PC-3 (cell line): ENCODE results near the gene CAMKK2. TPM values are rescaled to one million over a fixed set of nuclear protein-coding genes. Genes with fewer than 3 reads are reported as not detected.
A peak's percentile ranks its signal among the peaks of the same experiment; 100 is the strongest.

Source experiments
- ATAC-seq: fragments of 200-7000 bp; cut with Tn5 transposase; 2 replicates; pipeline ENCODE4 v1.9.1; 2020; ENCODE audit warnings: mild to moderate bottlenecking, moderate library complexity
- BruUV-seq: library from RNA; stranded (reverse); fragments of 400-500 nt; replicated peaks from 2 replicates; lab custom pipeline; 2021; lab: Mats Ljungman, UMichigan
- CTCF ChIA-PET: fragments of 300-600 bp; sonication (Branson Sonifier 250); formaldehyde crosslinking; loops from one replicate; lab custom pipeline; 2022; ENCODE audit warnings: antibody characterized with exemption; lab: Charles Lee
- POLR2A ChIA-PET: fragments of 300-600 bp; sonication (Branson Sonifier 250); formaldehyde crosslinking; loops from one replicate; lab custom pipeline; 2022; ENCODE audit warnings: antibody characterized with exemption; ENCODE audit not compliant: unreplicated experiment; lab: Charles Lee
- DNase-seq: peaks from one replicate; pipeline ENCODE4 v3.0.0-alpha.2; 2015
- H2AFZ ChIP-seq: fragments of 300-600 bp; sonication (generic); 2 replicates; pipeline ENCODE4 v1.6.0; 2016; ENCODE audit warnings: antibody characterized with exemption, low read length
- H3F3A ChIP-seq: fragments of 300-600 bp; sonication (generic); one replicate; pipeline ENCODE4 v1.6.0; 2017; ENCODE audit warnings: antibody characterized with exemption, low read length, control low read depth, mild to moderate bottlenecking; ENCODE audit not compliant: unreplicated experiment
- H3K27ac ChIP-seq: fragments of 300-600 bp; sonication (generic); 2 replicates; pipeline ENCODE4 v1.5.1; 2016; ENCODE audit warnings: mild to moderate bottlenecking, low read length
- H3K27me3 ChIP-seq: fragments of 300-600 bp; sonication (generic); 2 replicates; pipeline ENCODE4 v1.6.1; 2016; ENCODE audit warnings: low read length, mixed read lengths
- H3K36me3 ChIP-seq: fragments of 300-600 bp; sonication (generic); 2 replicates; pipeline ENCODE4 v1.6.1; 2016; ENCODE audit warnings: low read depth, mixed run types, low read length, mixed read lengths
- H3K4me1 ChIP-seq: fragments of 300-600 bp; sonication (generic); 2 replicates; pipeline ENCODE4 v1.5.1; 2016; ENCODE audit warnings: low read length; ENCODE audit not compliant: insufficient read depth
- H3K4me2 ChIP-seq: fragments of 300-600 bp; sonication (generic); 2 replicates; pipeline ENCODE4 v1.6.0; 2016; ENCODE audit warnings: low read length
- H3K4me3 ChIP-seq: fragments of 300-600 bp; sonication (generic); 2 replicates; pipeline ENCODE4 v1.5.1; 2016; ENCODE audit warnings: mild to moderate bottlenecking, low read length, mixed read lengths
- H3K79me2 ChIP-seq: fragments of 300-600 bp; sonication (generic); 2 replicates; pipeline ENCODE4 v1.6.1; 2017; ENCODE audit warnings: low read length, mixed read lengths
- H3K9ac ChIP-seq: fragments of 300-600 bp; sonication (generic); 2 replicates; pipeline ENCODE4 v1.6.0; 2016; ENCODE audit warnings: mild to moderate bottlenecking, low read length
- H3K9me2 ChIP-seq: fragments of 300-600 bp; sonication (generic); replicated peaks from 2 replicates; pipeline ENCODE4 v1.6.1; 2016; ENCODE audit warnings: mixed run types, low read length, mixed read lengths
- H3K9me3 ChIP-seq: fragments of 300-600 bp; sonication (generic); 2 replicates; pipeline ENCODE4 v1.6.1; 2016; ENCODE audit warnings: low read length, mixed read lengths
- H4K20me1 ChIP-seq: fragments of 300-600 bp; sonication (generic); 2 replicates; pipeline ENCODE4 v1.6.1; 2016; ENCODE audit warnings: low read length, mixed read lengths
- EZH2 ChIP-seq: fragments of 300-600 bp; sonication (generic); IDR thresholded peaks from one replicate; pipeline ENCODE4 v1.6.1; 2017; ENCODE audit warnings: antibody characterized with exemption, mild to moderate bottlenecking, low read length; ENCODE audit not compliant: unreplicated experiment
- EZH2phosphoT487 ChIP-seq: fragments of 300-600 bp; sonication (generic); IDR thresholded peaks from 2 replicates; pipeline ENCODE4 v1.6.1; 2018; ENCODE audit warnings: mild to moderate bottlenecking, antibody characterized with exemption, low read length, borderline replicate concordance
- intact Hi-C: fragments of 100-400 bp; cut with micrococcal nuclease; formaldehyde crosslinking; loops from 2 replicates; pipeline ENCODE4 v1.9.0; 2023
- total RNA-seq: library from RNA; depleted of rRNA; stranded (reverse); fragments of >200 nt; gene quantifications from 2 replicates; pipeline ENCODE4 v1.2.3, GENCODE V29; 2014
- TF ChIP-seq, protein P1 (sequence below): fragments of 300-600 bp; sonication (generic); conservative IDR thresholded peaks from 2 replicates; pipeline ENCODE4 v1.5.1; 2017; ENCODE audit warnings: antibody characterized with exemption, low read depth, mild to moderate bottlenecking, low read length

Gene CAMKK2
- total RNA-seq, 1 experiment from 2014 or later = 26.5 TPM

DNA sequence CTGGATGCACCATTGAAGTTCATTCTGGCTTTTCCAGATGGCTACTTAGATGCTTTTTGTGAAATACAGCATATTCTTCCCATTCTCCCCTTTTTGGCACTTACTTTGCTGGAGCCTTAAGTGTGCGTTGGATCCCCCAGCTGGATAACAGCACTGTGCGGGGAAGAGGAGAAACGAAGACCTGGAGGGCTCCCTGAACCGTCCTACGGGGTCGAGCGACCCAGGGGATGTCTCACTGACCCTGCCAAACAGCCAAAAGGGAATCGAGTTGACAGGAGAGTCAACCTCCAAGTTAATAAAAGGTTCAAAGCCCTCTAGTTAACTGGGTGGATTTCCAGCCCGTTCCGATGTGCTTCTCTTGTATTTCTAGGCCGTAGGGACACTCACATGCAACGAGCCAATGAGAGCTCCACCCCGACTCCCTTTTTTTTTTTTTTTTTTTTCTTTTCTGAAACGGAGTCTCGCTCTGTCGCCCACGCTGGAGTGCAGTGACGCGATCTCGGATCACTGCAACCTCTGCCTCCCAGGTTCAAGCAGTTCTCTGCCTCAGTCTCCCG is 1.0 kb upstream of the CAMKK2 start:
- POLR2A ChIA-PET = interaction anchor here (1.0 kb wide), 1 partner anchor 20 kb away, joined by 6 read pairs; no protein-coding TSS in a partner anchor
- CTCF ChIA-PET = interaction anchor here (0.6 kb wide), 1 partner anchor 255 kb away, joined by 4 read pairs; no protein-coding TSS in a partner anchor
- ATAC-seq = peak; percentile 12
- intact Hi-C loops = no loop called here
- Histone ChIP-seq H3F3A (no peaks in the 10 kb centered on the region), H4K20me1 (peaks cover 6% of the 10 kb centered on the region; the same call in 1 of the 2 replicates), H3K4me3 (peak overlapping the region; percentile 76), H3K9me3 (no peaks in the 10 kb centered on the region), H3K79me2 (peaks cover 37% of the 10 kb centered on the region), H3K36me3 (no peaks in the 10 kb centered on the region), H2AFZ (peak overlapping the region; percentile 88), H3K4me2 (peak overlapping the region; percentile 88), H3K9me2 (no peaks in the 10 kb centered on the region), H3K27ac (no peak overlapping the region; the same call in 1 of the 2 replicates), H3K4me1 (peaks cover 16% of the 10 kb centered on the region), H3K27me3 (no peaks in the 10 kb centered on the region), H3K9ac (peak overlapping the region; percentile 73)
- no TSS peak for BruUV-seq
- no peak for TF ChIP-seq EZH2
- TF ChIP-seq, protein P1, sequence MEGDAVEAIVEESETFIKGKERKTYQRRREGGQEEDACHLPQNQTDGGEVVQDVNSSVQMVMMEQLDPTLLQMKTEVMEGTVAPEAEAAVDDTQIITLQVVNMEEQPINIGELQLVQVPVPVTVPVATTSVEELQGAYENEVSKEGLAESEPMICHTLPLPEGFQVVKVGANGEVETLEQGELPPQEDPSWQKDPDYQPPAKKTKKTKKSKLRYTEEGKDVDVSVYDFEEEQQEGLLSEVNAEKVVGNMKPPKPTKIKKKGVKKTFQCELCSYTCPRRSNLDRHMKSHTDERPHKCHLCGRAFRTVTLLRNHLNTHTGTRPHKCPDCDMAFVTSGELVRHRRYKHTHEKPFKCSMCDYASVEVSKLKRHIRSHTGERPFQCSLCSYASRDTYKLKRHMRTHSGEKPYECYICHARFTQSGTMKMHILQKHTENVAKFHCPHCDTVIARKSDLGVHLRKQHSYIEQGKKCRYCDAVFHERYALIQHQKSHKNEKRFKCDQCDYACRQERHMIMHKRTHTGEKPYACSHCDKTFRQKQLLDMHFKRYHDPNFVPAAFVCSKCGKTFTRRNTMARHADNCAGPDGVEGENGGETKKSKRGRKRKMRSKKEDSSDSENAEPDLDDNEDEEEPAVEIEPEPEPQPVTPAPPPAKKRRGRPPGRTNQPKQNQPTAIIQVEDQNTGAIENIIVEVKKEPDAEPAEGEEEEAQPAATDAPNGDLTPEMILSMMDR = no peak
- TF ChIP-seq EZH2phosphoT487 = no peak
- DNase-seq = peak; percentile 30

DNA sequence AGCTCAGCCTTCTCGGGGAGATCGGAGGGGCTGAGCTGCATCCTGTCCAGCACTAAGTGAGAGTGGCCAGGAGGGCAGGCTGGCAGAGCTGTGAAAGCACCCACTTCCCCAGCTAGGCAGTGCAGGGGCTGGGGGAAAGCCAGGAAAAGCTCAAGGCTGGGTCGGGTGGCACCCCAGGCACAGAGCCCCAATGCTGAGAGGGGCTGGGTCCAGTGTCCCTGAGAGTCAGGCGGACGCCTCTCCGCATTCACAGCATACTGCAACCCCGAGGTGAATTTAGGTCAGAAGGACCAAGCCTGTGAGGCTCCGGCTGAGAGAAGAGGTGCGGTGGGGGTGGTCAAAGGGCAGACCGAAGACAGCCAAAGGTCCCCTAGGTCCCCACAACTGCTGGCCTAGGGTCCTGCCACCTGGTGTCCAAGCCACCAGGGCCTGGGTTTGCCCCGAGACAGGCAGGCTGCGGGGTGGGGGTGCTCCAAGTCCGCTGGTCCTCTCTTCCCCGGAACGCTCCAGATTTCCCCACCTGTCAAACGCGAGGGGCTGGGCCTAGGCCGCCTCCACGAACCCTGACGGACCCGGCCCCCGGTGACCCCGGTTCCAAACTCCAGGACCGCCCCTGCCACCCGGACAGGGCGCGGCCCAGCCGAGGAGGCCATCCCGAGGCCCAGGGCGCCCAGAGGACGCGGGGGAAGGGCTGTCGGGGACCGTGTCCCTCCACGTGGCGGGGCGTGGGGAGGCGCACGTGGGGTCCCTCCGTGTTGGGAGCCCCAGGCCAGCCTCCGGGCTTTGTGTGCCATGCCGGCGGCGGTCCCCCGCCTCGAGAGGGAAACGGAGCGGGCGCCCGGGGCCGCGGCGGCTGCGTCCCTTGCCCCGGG is 527 bp downstream of the CAMKK2 start:
- CTCF ChIA-PET = interaction anchor here (0.6 to 1.2 kb wide), 3 partner anchors 19 to 118 kb away, joined by 3 to 8 read pairs (median 8); no protein-coding TSS in a partner anchor
- H3K79me2 ChIP-seq = peaks cover 40% of the 10 kb centered on the region
- H3K4me2 ChIP-seq = peak overlapping the region; percentile 92
- H3K27me3 ChIP-seq = no peaks in the 10 kb centered on the region
- intact Hi-C loops = no loop called here
- POLR2A ChIA-PET = interaction anchor here (0.5 to 0.6 kb wide), 4 partner anchors 8 to 715 kb away, joined by 3 to 14 read pairs (median 6); partner anchors contain the start of gene POP5
- H3K9me2 ChIP-seq = no peaks in the 10 kb centered on the region
- H4K20me1 ChIP-seq = peaks cover 6% of the 10 kb centered on the region; the same call in 1 of the 2 replicates
- peak; percentile 21 for DNase-seq
- peak overlapping the region; percentile 94 for H3K9ac ChIP-seq
- peak overlapping the region; percentile 77 for H3K4me3 ChIP-seq
- no TSS peak for BruUV-seq
- H3K27ac ChIP-seq = peak overlapping the region; percentile 21; the same call in 1 of the 2 replicates
- no peaks in the 10 kb centered on the region for H3K36me3 ChIP-seq
- H3F3A ChIP-seq = no peaks in the 10 kb centered on the region
- H2AFZ ChIP-seq = peak overlapping the region; percentile 76
- peaks cover 12% of the 10 kb centered on the region for H3K4me1 ChIP-seq
- H3K9me3 ChIP-seq = no peaks in the 10 kb centered on the region
- peak; percentile 32 for ATAC-seq
- TF ChIP-seq, protein P1 = no peak
- TF ChIP-seq EZH2 (no peak), EZH2phosphoT487 (no peak)
